Measurements from ENCODE around the gene DNPEP.
A peak's percentile ranks its signal among the peaks of the same experiment; 100 is the strongest.

DNPEP gene

DNA sequence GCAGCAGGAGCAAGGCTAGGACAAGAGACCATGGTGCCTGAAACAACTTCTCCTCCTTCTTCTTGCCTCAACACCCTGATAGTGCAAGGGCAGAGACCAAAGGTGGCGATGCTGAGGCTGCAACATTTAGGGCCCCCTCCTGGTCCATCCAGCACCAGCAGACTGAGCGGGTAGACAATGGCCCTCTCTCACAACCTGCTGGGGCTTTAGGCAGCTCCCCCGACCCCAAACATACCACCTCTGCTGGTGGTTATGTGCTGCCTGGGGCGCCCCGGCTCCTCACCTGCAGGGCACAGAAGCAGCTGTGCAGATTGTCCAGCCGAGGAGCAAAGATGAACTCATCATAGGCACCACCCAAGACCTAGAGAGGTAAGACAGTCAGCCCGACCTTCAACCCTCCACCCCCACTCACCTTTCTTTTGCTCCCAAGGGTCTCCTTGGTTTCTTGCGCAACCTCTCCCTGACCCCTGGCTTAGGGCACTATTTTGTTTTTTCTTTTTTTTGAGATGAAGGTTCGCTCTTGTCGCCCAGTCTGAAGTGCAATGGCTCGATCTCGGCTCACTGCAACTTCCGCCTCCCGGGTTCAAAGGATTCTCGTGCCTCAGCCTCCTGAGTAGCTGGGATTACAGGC, 3.5 kb downstream of the DNPEP start:
- Histone ChIP-seq H3K9me3 (ENCODE audit: control insufficient read depth, insufficient read depth, low read length) (no peaks in the 10 kb centered on the region), H3K4me3 (ENCODE audit: low read depth, low read length) (no peak overlapping the region), H3K27ac (ENCODE audit: low read depth, low read length) (no peak overlapping the region), H3K36me3 (ENCODE audit: control insufficient read depth, insufficient read depth, low read length) (peaks cover 56% of the 10 kb centered on the region), H3K27me3 (ENCODE audit: control insufficient read depth, insufficient read depth, low read length) (no peaks in the 10 kb centered on the region), H3K4me1 (ENCODE audit: control insufficient read depth, insufficient read depth, low read length) (no peaks in the 10 kb centered on the region; the same call in 1 of the 2 replicates), H3K9ac (ENCODE audit: low read depth, low read length) (no peak overlapping the region)

DNA sequence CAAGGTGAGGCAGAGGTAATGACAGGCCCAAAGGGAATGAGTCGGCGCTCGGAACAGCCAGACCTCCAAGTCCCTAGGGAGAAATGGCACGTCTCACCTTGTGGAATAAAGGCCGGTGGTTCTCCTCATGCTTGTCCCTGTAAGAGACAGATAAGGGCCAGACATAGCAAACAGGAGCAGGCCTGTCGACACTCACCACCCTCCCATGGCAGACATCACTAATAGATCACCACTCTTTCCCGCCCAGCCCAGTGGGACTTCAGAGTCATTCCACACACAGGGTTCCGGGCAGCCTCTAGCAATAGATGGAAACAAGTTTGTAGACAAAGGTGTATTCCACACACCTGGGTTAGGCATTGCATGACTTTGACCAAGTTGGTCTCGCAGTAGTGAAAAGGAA, 6.3 kb downstream of the DNPEP start:
- no peak overlapping the region for H3K9ac ChIP-seq (ENCODE audit: low read depth, low read length)
- peaks cover 57% of the 10 kb centered on the region for H3K36me3 ChIP-seq (ENCODE audit: control insufficient read depth, insufficient read depth, low read length)
- no peak overlapping the region for H3K27ac ChIP-seq (ENCODE audit: low read depth, low read length)
- no peaks in the 10 kb centered on the region; the same call in 1 of the 2 replicates for H3K4me1 ChIP-seq (ENCODE audit: control insufficient read depth, insufficient read depth, low read length)
- H3K4me3 ChIP-seq (ENCODE audit: low read depth, low read length), result no peak overlapping the region
- no peaks in the 10 kb centered on the region for H3K9me3 ChIP-seq (ENCODE audit: control insufficient read depth, insufficient read depth, low read length)
- no peaks in the 10 kb centered on the region for H3K27me3 ChIP-seq (ENCODE audit: control insufficient read depth, insufficient read depth, low read length)

DNA sequence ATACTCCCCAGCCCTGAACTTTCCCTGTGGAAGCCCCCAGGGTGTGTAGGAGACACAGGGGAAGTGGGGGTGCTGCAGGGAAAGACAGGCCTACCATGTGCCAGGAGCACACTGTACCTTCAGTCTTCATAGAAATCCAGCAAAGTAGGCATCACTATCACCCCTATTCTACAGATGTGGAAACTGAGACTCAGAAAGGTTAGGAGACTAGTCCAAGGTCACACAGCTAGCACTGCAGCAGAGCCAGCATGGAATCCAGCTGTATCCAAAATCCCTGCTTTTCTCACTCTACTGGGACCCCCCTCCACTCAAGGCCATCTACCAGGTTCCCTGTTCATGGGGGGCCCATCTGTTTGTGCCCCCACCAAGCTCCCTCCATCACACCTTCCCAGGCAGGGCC, 6.8 kb downstream of the DNPEP start:
- Histone ChIP-seq H3K36me3 (ENCODE audit: control insufficient read depth, insufficient read depth, low read length) (peaks cover 52% of the 10 kb centered on the region), H3K9ac (ENCODE audit: low read depth, low read length) (no peak overlapping the region), H3K9me3 (ENCODE audit: control insufficient read depth, insufficient read depth, low read length) (no peaks in the 10 kb centered on the region), H3K4me3 (ENCODE audit: low read depth, low read length) (no peak overlapping the region), H3K27ac (ENCODE audit: low read depth, low read length) (no peak overlapping the region), H3K4me1 (ENCODE audit: control insufficient read depth, insufficient read depth, low read length) (no peaks in the 10 kb centered on the region), H3K27me3 (ENCODE audit: control insufficient read depth, insufficient read depth, low read length) (no peaks in the 10 kb centered on the region)

- Histone ChIP-seq H3K4me3 (ENCODE audit: low read depth, low read length) (no peak overlapping the region), H3K9ac (ENCODE audit: low read depth, low read length) (no peak overlapping the region), H3K27ac (ENCODE audit: low read depth, low read length) (no peak overlapping the region), H3K27me3 (ENCODE audit: control insufficient read depth, insufficient read depth, low read length) (no peaks in the 10 kb centered on the region), H3K4me1 (ENCODE audit: control insufficient read depth, insufficient read depth, low read length) (no peaks in the 10 kb centered on the region), H3K36me3 (ENCODE audit: control insufficient read depth, insufficient read depth, low read length) (peaks cover 48% of the 10 kb centered on the region), H3K9me3 (ENCODE audit: control insufficient read depth, insufficient read depth, low read length) (no peaks in the 10 kb centered on the region)
These were observed 9.4 kb downstream of the DNPEP start for GRCh38 chr2:219378163-219378851.

DNA sequence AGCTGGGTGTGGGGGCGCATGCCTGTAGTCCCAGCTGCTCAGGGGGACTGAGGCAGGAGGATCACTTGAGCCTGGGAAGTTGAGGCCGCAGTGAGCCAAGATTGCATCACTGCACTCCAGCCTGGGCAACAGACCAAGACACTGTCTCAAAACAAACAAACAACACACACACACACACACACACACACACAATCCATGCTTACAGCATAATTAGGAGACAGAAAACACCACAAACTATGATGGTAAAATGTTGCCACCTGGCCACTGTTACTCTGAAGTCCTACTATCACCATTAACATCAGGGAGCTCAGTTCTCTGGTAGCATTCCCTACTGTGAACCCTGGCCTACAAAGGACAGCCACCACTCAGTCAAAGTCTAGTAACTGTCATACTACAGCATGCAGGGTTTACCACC, 18.3 kb downstream of the DNPEP start:
- H3K9ac ChIP-seq (ENCODE audit: low read depth, low read length), result no peak overlapping the region
- H3K27me3 ChIP-seq (ENCODE audit: control insufficient read depth, insufficient read depth, low read length), result no peaks in the 10 kb centered on the region
- no peaks in the 10 kb centered on the region for H3K4me1 ChIP-seq (ENCODE audit: control insufficient read depth, insufficient read depth, low read length)
- H3K27ac ChIP-seq (ENCODE audit: low read depth, low read length), result no peak overlapping the region
- no peak overlapping the region for H3K4me3 ChIP-seq (ENCODE audit: low read depth, low read length)
- no peaks in the 10 kb centered on the region for H3K9me3 ChIP-seq (ENCODE audit: control insufficient read depth, insufficient read depth, low read length)
- peaks cover 9% of the 10 kb centered on the region for H3K36me3 ChIP-seq (ENCODE audit: control insufficient read depth, insufficient read depth, low read length)

DNA sequence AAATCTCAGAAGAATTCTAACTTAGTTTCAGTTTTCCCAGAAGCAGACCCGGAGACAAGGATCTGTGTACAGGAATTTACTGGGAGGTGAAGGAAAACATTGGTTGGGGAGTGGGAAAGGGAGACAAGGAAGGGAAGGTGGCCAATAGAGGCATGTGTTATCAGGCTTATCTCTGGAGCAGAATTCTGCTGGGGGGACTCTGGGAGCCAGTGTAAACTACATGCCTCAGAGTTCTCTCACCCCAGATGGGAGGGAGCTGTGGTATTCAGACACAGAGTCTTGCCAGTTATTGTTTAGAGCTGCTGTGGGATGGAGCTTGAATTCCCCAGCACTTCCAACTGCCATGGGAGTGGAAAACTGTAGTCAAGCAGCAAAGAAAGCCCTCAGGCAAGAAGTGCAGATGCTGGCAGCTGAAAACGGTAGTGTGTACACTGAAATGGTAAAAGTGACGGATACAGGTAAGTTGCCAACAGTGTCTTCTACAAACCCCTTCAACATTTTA, 19.0 kb downstream of the DNPEP start:
- H3K4me3 ChIP-seq (ENCODE audit: low read depth, low read length), result no peak overlapping the region
- no peaks in the 10 kb centered on the region for H3K9me3 ChIP-seq (ENCODE audit: control insufficient read depth, insufficient read depth, low read length)
- no peaks in the 10 kb centered on the region for H3K4me1 ChIP-seq (ENCODE audit: control insufficient read depth, insufficient read depth, low read length)
- H3K27ac ChIP-seq (ENCODE audit: low read depth, low read length), result no peak overlapping the region
- no peaks in the 10 kb centered on the region for H3K27me3 ChIP-seq (ENCODE audit: control insufficient read depth, insufficient read depth, low read length)
- no peak overlapping the region for H3K9ac ChIP-seq (ENCODE audit: low read depth, low read length)
- H3K36me3 ChIP-seq (ENCODE audit: control insufficient read depth, insufficient read depth, low read length), result peaks cover 3% of the 10 kb centered on the region

GRCh38 chr2:219362524-219363164, 25.1 kb downstream of the DNPEP start:
- Histone ChIP-seq H3K27ac (ENCODE audit: low read depth, low read length) (no peak overlapping the region), H3K9ac (ENCODE audit: low read depth, low read length) (no peak overlapping the region), H3K4me3 (ENCODE audit: low read depth, low read length) (no peak overlapping the region), H3K4me1 (ENCODE audit: control insufficient read depth, insufficient read depth, low read length) (no peaks in the 10 kb centered on the region), H3K36me3 (ENCODE audit: control insufficient read depth, insufficient read depth, low read length) (no peaks in the 10 kb centered on the region), H3K9me3 (ENCODE audit: control insufficient read depth, insufficient read depth, low read length) (no peaks in the 10 kb centered on the region), H3K27me3 (ENCODE audit: control insufficient read depth, insufficient read depth, low read length) (peaks cover 35% of the 10 kb centered on the region)

- Histone ChIP-seq H3K9ac (ENCODE audit: low read depth, low read length) (no peak overlapping the region), H3K4me1 (ENCODE audit: control insufficient read depth, insufficient read depth, low read length) (no peaks in the 10 kb centered on the region), H3K27ac (ENCODE audit: low read depth, low read length) (no peak overlapping the region), H3K36me3 (ENCODE audit: control insufficient read depth, insufficient read depth, low read length) (no peaks in the 10 kb centered on the region), H3K9me3 (ENCODE audit: control insufficient read depth, insufficient read depth, low read length) (no peaks in the 10 kb centered on the region), H3K27me3 (ENCODE audit: control insufficient read depth, insufficient read depth, low read length) (peaks cover 40% of the 10 kb centered on the region), H3K4me3 (ENCODE audit: low read depth, low read length) (no peak overlapping the region)
These were observed 25.6 kb downstream of the DNPEP start for GRCh38 chr2:219362072-219362471.

DNA sequence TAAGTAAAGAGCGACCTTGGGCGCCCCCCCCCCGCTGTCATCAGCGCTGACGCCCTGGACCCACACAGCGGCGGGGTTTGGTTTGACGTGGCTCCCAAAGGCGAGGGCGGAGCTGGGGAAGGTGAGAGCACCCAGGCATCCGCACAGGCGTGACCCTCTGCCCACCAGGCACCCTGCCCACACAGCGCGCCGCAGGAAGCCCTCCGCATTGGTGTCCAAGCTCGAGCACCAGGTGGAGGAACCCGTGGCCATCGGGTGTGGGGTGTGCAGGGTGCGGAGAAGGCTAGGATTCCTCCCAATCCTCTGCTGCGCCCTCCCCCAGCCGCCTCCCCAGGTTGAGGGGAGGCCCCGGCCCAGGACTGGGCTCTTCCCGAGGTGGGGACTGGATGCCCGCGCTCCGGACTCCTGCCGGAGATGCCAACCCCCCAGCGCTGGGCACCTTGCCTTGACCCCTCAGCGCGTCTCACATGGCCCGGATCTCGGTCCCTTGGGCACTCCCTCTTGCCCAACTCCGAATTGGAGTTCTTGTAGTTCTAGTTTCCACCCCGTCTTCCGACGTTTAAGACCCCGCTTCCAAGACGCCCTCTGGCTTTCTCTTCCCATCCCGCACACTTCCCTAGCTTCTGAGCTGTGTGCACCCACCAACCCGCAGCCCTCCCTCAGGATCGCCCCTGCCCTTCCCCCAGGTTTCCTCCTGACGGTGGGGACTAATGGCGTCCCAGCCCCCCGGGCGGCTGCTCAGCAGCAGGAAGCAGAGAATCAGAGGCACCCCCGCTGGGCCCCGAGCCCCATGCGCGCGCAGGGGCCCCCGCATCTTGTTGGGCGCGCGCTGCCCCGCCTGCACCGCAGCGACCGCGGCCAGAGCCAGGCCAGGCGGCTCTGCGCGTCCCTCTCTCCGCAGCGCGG, 29.3 kb downstream of the DNPEP start:
- Histone ChIP-seq H3K4me1 (ENCODE audit: control insufficient read depth, insufficient read depth, low read length) (no peaks in the 10 kb centered on the region), H3K9me3 (ENCODE audit: control insufficient read depth, insufficient read depth, low read length) (no peaks in the 10 kb centered on the region), H3K27me3 (ENCODE audit: control insufficient read depth, insufficient read depth, low read length) (peaks cover 65% of the 10 kb centered on the region), H3K4me3 (ENCODE audit: low read depth, low read length) (peak overlapping the region; percentile 66), H3K27ac (ENCODE audit: low read depth, low read length) (no peak overlapping the region), H3K9ac (ENCODE audit: low read depth, low read length) (no peak overlapping the region), H3K36me3 (ENCODE audit: control insufficient read depth, insufficient read depth, low read length) (no peaks in the 10 kb centered on the region)

DNA sequence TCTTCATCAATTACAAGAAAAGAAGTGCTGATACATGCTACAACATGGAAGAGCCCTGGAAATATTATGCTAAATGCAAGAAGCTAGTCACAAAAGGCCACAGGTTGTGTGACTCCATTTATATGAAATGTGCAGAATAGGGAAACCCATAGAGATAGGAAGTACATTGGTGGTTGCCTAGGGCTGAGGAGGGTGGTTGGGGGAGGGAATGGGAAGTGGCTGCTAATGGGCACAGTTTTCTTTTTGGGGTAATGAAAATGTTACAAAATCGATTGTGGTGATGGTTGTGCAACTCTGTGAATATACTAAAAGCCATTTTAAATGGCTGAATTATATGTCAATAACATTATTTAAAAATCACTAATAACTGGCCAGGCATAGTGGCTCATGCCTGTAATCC, 30.9 kb downstream of the DNPEP start:
- Histone ChIP-seq H3K9ac (ENCODE audit: low read depth, low read length) (no peak overlapping the region), H3K9me3 (ENCODE audit: control insufficient read depth, insufficient read depth, low read length) (no peaks in the 10 kb centered on the region), H3K4me3 (ENCODE audit: low read depth, low read length) (no peak overlapping the region), H3K27me3 (ENCODE audit: control insufficient read depth, insufficient read depth, low read length) (peaks cover 69% of the 10 kb centered on the region), H3K27ac (ENCODE audit: low read depth, low read length) (no peak overlapping the region), H3K4me1 (ENCODE audit: control insufficient read depth, insufficient read depth, low read length) (no peaks in the 10 kb centered on the region), H3K36me3 (ENCODE audit: control insufficient read depth, insufficient read depth, low read length) (no peaks in the 10 kb centered on the region)

Data from HUES48 (cell line).